Stimulated activated CD8-positive, alpha-beta memory T cell treated with anti-CD3 and anti-CD28 coated beads, Interleukin-2, amount 100 ng/mL, for 1 hour (primary cell): ENCODE measurements around the gene PIP5K1C.
"Not testable (repeated sequence)": the region's sequence is repeated elsewhere in the genome, so short reads cannot be mapped to it uniquely, and the experiment has no call there.

Source experiments
- DNase-seq, 2 donors: peaks; one replicate each; pipeline ENCODE4 v3.0.0-alpha.2; 2020; ENCODE audit warnings: low read depth in 2 of 2

PIP5K1C gene

DNA sequence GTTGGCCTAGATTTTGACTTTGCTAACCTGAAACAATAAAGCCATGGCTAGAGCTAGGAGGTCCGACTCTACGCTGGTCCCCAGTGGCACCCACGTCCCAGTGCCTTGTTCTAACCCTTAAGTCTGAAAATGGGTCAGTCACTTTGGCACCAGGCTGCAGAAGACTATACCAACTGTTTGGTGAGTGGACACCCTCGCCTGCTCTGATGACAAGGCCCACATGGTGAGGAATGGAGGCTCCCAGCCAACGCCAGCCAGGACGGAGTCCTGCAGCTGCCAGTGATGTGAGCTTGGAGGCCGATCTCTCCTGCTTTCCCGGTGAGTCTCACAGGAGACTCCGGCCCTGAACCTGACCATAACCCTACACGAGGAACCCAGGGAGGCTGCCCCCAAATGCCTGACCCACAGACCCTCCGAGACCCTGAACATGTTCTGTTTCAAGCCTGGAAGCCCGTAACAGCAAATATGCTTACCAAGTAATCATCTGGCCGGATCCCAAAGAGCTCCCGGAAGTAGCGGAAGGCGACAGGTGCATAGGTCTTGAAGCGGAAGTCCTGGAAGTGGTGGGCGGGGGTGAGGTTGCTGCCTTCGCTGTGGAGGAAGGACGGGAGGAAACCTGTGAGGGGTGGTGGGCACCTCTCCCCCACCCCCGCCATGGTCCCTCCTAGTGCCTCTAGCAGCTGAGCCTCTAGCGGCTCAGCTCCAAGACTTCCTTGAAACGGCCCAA is 39.6 kb downstream of the PIP5K1C start:
- no peak for DNase-seq

DNA sequence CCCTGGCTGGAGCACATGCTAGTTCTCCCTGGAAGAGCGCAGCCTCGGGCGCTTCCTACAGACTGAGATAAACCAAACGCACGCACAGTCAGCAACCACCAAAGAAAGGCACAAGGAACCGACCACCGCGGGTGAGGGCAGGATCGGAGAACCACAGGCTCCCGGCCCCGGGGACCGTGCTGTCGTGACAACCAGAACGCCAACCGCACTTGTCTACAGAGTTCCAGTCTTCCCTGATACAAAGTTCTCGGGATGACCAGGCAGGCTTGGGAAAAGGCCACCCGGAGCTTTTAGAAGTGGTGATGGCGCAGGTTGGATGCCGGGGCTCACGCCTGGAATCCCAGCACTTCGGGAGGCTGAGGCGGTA is 40.5 kb downstream of the PIP5K1C start:
- no peak for DNase-seq

DNA sequence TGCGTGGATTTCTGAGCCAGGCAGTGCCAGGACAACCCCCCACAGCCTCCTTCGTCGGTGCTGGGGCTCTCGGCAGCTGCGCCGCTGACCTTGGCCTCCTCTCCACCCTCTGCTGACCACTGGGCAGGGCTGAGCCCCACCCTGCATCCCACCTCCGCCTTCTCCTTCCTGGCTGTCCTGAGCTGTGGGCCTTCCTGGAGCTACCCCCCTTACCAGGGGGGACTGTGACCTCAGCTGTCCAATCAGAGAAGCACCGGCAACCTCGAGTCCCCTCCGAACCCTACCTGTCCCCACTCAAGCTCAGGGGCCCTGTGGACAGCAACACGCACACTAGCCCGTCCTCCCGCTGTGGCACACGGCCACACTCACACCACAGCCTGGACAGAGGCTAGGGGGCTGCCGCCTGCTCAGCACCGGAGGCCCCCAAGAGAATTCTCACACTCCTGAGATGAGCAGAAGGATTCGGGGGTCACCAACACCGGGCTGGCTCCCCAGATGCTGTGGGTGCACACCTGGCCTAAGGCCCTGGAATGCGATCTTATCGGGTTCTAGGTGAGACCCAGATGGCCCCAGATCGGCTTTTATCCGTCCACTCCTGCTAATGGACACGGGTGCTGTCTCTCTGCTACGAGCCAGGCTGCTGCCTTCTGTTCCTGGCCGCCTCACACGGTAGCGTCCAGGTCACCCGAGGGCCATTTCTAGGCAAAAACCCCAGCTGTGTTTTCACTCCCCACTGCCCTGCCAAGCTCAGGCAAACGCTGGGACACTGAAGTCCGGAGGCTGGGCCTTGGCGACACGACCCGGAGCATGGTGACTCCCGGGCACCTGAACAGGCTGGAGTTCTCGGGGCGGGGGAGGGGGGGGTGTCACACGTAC is 41.2 kb downstream of the PIP5K1C start:
- DNase-seq = no peak

DNA sequence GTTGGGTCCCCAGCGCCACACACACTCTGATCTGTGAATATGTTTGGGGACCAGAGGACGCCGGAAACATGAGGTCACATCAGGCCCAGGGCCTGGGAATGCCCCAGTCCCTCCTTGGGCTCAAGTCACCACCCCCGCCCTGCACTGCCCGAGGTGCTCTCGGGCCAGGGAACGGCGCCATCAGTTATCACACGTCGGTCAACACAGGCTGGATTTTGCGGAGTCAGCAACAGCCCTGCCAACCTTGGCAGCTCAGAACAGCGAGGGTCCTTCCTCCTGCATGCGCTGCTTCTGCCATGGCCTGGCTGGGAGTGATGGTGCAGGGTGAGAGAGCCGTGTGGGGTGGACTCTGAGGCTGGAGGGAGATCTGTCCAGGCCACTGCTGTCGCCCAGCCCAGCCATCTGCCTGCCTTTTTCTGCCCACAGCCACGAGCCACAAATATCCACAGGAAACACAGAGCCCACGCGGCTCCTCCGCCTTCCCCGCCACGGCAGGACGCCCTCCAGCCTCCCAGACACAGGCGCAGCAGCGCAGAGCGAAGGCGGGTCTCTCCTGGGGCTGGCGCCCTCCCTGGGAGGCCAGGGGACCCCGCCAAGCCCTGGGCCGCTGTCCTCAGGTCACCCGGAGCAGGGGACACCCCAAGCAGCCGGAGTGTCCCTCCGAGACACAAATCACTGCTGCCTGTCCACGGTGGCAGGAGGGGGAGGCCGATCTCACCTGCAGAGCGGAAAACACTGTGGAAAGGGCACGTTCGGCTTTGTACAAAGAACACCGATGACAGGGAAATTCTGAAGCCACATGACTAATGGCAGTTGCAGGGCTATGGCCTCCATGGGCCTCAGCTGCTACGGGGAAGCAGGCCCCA is 42.0 kb downstream of the PIP5K1C start:
- no peak for DNase-seq

DNA sequence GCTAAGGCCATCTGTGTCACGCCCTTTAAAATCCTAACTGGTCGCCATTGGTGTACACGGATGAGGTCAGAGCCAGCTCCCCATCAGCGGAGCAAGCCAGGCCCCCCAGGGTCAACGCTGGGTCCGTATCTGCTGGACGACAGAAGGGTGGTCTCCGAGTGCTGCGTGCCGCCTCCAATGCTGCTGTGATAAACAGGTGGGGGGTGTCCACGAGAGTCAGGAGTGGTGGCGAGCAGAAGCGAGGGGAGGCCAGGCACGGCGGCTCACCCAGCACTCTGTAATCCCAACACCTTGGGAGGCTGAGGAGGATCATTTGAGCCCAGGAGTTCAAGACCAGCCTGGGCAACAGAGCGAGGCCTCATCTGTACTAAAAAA is 42.9 kb downstream of the PIP5K1C start:
- DNase-seq = no peak

DNA sequence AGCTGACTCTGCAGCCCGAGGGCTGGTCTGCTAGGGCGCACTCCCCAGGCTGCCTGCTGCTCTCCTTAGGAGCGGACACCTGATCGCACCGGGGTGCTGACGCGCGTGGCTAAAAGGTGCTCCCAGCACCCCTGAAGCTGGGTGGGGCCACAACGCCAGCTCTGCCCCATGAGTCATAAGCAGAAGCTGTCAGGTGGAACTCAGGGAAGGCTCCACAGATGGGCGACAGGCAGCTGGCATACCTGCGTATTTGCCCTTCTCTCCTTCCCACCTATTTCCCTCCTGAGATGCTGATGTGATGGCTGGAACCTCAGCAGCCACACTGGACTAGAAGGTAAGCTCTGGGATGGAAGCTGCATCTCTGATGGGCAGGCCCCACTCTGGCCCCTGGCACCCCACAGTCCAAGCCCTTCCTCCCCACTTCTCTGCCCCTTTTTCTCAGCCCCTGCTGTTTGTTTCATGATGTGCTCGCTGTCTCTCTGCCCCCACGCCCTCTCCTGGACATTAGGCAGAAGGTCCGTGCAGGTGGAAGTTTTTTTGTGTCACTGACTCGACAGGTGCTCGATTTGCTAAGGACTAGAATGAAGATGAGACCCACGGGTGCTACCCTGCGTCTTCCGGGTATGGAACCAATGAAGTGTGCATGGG is 43.4 kb downstream of the PIP5K1C start:
- no peak for DNase-seq

DNA sequence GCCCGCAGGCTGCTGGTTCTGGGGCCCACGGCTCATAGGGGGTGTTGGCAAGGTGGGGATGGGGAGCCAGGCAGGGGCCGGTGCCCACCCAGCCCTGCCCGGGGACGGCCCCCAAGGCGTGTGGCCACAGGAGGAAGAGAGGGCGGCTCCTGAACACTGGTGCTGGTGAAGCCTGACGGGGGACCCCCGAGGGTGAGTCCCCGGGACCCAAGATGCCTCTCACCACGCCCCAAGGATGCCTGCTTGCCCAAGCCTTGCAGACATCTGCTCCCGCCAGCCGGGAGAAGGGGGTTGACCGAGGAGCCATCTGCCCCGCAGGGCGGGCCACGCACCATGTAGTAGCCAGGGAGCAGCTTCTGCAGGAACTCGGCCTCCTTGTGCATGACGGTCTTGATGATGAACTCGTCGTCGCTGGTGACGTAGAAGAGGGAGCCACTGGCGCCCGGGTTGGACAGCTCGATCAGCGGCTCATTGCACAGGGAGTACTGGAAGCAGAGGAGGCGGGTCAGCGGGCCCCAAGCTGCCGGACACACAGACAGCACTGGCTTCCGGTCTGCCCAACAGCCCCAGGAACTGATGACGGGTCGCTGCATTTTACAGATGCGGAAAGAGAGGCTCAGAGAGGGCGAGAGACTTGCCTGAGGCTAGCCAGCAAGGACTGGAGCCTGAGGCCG is 44.1 kb downstream of the PIP5K1C start:
- DNase-seq = no peak

DNA sequence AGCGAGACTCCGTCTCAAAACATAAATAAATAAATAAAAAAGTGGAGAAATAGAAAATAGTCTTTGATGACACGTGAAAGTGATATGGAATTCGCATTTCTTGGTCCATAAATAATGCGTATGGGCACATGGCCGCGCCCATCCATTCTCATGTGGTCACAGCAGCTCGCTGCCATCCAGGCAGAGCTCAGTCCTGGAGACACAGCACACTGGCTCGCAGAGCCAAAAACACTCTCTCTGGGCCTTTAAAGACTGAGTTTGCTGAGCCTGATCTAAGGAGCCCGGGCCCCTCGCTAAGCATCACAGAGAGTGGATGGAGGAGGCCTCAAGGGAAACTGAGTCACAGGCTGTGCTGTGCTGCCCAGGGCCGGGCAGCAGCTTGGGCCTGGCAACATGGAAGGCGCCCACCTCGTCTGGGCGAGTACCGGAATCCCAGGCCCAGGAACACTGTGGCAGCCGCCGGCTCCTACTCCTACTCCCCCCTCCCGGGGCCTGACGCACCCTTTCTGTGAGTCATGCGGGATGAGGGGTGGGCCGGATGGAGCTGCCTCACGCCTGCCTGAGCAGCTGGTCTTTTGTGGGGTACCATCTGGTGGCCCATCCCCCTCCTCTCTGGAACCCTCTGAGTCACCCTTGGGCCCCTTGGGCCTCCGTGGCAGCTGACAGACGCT is 44.7 kb downstream of the PIP5K1C start:
- no peak for DNase-seq

DNA sequence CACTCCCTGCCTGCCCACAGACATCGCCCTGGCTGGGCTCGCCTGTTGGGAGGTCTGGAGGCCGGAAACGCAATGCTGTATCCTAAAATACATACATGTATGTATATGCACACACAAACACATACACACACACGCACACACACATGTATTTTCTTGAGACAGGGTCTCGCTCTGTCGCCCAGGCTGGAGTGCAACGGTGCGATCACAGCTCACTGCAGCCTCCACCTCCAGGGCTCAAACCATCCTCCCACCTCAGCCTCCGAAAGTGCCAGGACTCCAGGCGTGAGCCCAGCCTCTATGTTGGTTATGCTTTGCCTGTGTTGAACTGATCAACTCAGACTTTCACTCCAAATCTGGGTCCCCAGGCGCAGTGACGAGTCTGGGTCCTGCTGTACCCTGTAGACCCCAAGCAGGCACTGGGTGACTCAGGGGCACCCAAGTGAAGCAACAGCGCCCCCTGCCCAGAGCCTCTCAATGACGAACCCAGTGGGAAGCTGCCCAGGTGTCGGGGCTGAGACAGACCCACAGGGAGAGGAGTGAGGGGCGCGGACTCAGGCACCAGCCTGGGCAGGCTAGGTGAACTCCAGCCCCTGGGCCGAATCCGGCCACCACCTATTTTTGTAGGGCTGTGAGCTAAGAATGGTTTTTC is 46.3 kb downstream of the PIP5K1C start:
- no peak for DNase-seq

DNA sequence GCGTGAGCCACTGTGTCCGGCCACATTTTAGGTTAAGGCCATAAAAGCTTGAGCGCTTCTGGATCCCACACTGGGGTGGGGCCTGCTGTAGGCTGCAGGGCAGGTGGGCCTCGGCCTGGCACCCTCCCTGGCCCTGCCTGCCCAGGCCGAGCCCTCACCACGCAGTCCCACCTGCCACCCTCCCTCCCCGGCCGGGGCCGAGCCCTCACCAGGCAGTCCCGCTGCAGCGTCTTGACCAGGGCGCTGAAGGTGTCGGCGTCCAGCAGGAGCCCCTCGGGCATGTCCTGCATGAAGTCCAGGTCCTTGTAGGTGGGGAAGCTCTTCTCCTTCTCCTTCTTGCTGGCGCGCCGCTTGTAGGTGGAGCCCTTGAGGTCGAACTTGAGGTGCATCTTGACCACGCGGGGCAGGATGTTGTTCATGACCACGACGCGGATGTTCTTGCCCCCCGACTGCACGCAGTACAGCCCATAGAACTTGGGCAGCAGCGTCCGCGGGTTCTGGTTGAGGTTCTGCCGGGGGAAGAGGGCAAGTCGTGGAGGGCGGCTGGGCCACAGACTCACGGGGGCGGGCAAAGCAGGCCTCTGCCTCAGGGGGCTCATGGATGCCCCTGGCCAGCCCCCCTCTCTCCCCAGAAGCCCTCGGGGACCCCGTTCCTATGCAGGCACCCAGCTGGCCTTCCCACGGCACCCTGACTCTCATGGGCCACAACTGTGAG is 47.0 kb downstream of the PIP5K1C start:
- no peak for DNase-seq

DNA sequence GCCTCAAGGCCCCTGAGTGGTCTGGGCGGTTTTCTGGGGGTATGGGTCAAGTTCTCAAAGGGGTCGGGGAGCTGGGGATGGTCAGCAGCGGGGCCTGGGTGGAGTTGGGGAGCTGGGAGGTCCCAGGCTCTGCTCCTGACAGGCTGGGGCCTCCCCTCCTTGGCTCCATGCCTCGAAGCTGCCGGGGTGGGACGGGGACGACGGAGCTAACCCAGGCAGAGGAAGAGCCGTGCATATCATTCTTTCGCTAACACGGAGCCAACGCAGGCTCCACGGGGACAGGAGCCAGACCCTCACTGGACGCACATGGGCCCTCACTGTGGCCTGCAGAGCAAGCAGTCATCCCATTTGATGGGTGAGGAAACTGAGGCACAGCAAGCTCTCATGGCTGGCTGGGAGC is 47.8 kb downstream of the PIP5K1C start:
- DNase-seq = no peak

DNA sequence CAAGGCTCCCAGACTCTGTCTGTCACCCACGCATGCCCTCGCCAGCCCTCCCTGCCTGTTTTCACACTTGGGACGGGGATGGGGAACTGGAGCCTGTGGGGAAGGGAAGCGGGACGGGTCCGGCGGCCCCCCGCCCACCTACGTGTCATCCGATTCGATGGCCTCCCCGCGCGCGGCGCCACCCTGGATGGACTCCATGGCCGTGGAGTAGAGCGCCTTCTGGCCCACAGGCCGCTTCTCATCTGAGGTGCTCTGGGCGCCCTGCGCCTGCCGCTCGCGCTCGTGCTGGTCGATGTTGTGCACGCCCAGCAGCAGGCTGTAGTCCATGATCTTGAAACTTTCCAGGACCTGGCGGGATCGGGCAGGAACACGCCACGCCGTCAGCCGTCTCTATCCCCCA is 48.6 kb downstream of the PIP5K1C start:
- no peak for DNase-seq

DNA sequence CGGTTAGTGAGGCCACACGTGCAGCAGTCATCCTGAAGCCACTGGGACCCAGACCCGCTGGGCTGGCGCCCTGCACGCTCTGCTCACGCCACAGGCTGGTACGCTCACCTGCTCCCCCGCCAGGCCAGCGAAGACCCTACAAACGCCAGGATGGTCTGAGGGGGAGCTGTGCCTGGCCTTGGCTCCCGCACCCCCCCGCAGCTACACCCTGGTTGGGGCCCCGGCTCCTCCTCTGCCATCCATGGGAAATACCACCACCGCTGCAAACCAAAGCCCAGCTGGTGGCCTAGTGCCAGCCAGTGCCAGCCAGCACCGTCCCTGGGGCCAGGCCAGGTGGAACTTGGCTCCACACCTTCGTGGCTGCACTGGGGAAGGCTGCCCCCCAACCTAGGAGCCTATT is 50.4 kb downstream of the PIP5K1C start:
- DNase-seq = no peak

DNA sequence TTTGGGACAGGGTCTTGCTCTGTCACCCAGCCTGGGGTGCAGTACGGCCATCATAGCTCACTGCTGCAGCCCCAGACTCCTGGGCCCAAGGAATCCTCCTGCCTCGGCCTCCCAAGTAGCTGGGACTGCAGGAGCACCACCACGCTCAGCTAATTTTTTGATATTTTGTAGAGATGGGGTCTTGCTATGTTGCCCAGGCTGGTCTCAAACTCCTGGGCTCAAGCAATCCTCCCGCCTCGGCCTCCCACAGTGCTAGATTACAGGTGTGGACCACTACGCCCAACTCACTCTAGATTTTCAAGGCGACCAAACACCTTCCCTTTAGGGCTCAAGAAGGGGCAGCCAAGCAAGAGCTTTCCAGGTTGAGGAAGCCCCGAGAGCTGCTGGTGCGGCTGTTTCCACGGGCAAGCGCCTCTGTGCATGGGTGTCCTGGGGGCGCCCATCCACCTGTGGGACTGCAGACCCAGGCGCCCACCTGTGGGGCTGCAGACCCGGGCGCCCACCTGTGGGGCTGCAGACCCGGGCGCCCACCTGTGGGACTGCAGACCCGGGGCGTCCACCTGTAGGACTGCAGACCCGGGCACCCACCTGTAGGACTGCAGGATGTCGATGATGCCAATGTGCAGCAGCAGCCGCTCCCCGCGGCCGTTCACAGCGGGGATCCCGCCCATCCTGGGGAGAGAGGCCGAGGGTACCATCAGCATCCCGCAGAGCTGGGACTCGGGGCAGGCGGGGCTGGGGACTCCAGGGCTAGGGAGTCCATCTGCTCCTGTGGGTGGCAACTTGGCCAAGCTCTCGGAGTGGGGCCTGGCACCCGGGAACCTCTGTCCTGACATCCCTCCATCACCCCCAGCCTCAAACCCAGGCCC is 52.0 kb downstream of the PIP5K1C start:
- DNase-seq = no peak

DNA sequence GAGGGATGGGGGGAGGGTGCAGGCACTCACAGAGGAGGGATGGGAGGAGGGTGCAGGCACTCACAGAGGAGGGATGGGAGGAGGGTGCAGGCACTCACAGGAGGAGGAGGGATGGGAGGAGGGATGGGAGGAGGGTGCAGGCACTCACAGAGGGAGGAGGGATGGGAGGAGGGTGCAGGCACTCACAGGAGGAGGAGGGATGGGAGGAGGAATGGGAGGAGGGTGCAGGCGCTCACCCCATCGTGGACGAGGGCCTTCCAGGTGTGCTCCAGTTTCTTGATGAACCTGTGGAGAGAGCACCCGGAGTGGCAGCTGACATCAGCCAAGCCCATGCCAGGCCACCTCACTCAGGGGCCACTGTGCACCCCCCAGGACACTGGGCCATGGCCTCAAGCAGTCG is 53.2 kb downstream of the PIP5K1C start:
- DNase-seq = not testable (repeated sequence)

DNA sequence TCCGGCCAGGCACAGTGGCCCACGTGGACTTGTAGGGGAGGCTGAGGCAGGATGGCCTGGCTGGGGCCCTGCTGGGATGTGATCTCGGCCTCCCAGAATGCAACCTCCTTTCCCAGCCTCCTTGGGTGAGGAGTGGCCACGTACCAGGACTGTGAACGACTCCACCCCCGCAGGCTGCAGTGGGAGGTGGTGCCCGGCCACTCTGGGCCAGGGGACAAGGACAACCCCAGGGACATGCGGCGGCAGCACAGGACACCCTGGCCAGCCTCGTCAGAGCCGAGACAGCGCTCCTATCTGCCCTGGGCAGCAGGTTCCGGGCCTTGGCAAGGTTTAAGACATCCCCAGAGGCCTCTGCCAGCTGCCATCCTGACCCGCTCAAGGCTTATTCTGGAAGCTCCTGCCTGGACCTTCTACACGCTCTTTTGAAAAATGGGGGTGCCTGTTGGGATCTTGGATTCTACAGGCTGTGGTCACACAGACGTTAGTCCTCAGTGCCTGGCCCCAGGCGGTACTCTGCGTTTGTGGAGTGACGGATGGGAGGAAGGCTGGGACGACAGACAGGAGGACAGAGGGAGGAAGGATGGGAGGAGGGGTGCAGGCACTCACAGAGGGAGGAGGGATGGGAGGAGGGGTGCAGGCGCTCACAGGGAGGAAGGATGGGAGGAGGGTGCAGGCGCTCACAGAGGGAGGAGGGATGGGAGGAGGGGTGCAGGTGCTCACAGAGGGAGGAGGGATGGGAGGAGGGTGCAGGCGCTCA is 53.8 kb downstream of the PIP5K1C start:
- no peak for DNase-seq

DNA sequence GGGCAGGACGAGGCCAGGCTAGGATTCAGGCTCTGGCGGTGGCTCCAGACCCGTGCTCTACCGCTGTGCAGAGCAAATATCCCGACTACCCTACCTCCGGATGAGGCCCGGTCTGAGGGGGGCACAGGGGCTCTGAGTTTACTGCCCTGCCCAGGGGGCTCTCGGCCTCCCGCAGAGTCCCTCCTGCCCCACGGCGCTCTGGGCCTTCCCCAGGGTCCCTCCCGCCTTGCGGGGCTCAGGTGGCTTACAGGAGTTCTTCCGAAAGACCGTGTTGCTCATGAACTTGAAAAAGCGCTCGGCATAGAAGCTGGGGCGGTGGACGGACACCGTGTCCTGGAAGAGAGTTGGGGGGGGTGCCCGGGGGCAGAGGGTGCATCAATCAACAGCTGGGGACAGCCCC is 54.5 kb downstream of the PIP5K1C start:
- DNase-seq = no peak

DNA sequence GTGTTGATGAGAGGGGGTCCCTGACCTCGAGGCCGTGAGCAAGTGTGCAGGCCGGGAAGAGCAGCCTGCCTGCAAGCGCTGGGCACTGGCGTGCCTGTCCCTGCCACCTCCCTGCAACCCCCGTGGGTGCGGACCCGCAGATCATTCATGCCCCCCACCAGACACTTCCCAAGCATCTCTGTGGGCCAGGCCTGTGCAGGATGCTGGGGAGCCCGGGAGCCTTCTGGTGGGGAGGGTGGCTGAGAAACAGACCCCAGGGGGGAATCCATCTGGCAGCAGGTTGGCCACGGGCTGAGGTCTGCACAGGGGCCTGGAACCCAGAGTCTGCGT is 55.2 kb downstream of the PIP5K1C start:
- no peak for DNase-seq
